K562 (cell line): ENCODE measurements around the gene IMPDH2. TPM values are rescaled to one million over a fixed set of nuclear protein-coding genes. Genes with fewer than 3 reads are reported as not detected.

Experiments used
- ATAC-seq: fragments of 200-7000 bp; cut with Tn5 transposase; 3 replicates; pipeline ENCODE4 v1.9.1; 2020; ENCODE audit warnings: moderate library complexity
- BruUV-seq: library from RNA; stranded (reverse); fragments of 400-500 nt; replicated peaks from 2 replicates; lab custom pipeline; 2021; lab: Mats Ljungman, UMichigan
- CTCF ChIA-PET: fragments of 300-600 bp; formaldehyde crosslinking; extraction: SDS; loops from one replicate; lab custom pipeline; 2021; ENCODE audit warnings: low intra/inter-chr PET ratio; lab: Yijun Ruan, JAX
- POLR2A ChIA-PET: fragments of 300-600, 350-650 bp; sonication (Branson Sonifier 250); formaldehyde crosslinking; extraction: SDS; loops from one replicate; lab custom pipeline; 2021; ENCODE audit warnings: antibody characterized with exemption, inconsistent platforms; lab: Yijun Ruan, JAX
- DNase-seq, 4 experiments: peaks; one replicate each; pipeline versions ENCODE4 v3.0.0 to v3.0.0-alpha.2; 2011 to 2018; ENCODE audit warnings: low spot score in 3 of 4, mixed read lengths in 3 of 4; ENCODE audit errors: extremely low read depth in 1 of 4
- FAIRE-seq: peaks from 2 replicates; lab custom pipeline; 2011; peaks lifted over from hg19 to GRCh38; lab: Jason Lieb, UNC
- H2AFZ ChIP-seq: 2 replicates; pipeline ENCODE4 v1.6.0; 2011; ENCODE audit warnings: low read depth, low read length, control low read depth, inconsistent platforms
- H3K27ac ChIP-seq: fragments of 200-600 bp; 3 replicates; pipeline ENCODE4 v1.8.0; 2011; ENCODE audit warnings: low read depth, mild to moderate bottlenecking, control low read depth, inconsistent platforms, low read length, moderate library complexity, mixed read lengths; ENCODE audit errors: extremely low read depth
- H3K27me3 ChIP-seq, 2 experiments: fragments of 300-600 bp in 1 of 2; 2 replicates in 1 of 2; 3 replicates in 1 of 2; pipeline versions ENCODE4 v1.6.0 to v1.8.0; 2011; ENCODE audit warnings: inconsistent platforms in 2 of 2, low read length in 2 of 2, mild to moderate bottlenecking in 1 of 2, mixed read lengths in 1 of 2, moderate library complexity in 1 of 2; ENCODE audit not compliant: control insufficient read depth in 2 of 2, insufficient read depth in 2 of 2
- H3K36me3 ChIP-seq: fragments of 300-600 bp; 3 replicates; pipeline ENCODE4 v1.8.0; 2011; ENCODE audit warnings: mild to moderate bottlenecking, low read length, inconsistent platforms; ENCODE audit not compliant: control insufficient read depth, insufficient read depth
- H3K4me1 ChIP-seq, 2 experiments: fragments of 200-600 bp in 1 of 2; replicated peaks in 1 of 2; 2 replicates in 1 of 2; 3 replicates in 1 of 2; pipeline versions ENCODE4 v1.5.1 to v1.8.0; 2011; ENCODE audit warnings: inconsistent platforms in 2 of 2, low read length in 2 of 2, mild to moderate bottlenecking in 1 of 2, mixed read lengths in 1 of 2, moderate library complexity in 1 of 2; ENCODE audit not compliant: control insufficient read depth in 2 of 2, insufficient read depth in 2 of 2
- H3K4me2 ChIP-seq: 2 replicates; pipeline ENCODE4 v1.6.1; 2011; ENCODE audit warnings: low read length, control low read depth, inconsistent platforms, mixed read lengths; ENCODE audit not compliant: insufficient read depth
- H3K4me3 ChIP-seq: fragments of 200-600 bp; sonication (generic), shearing (Covaris generic); 2 replicates; pipeline ENCODE4 v1.5.1; 2016; ENCODE audit warnings: control low read depth, inconsistent platforms
- H3K79me2 ChIP-seq: fragments of 200-600 bp; 3 replicates; pipeline ENCODE4 v1.8.0; 2011; ENCODE audit warnings: low read length, inconsistent platforms; ENCODE audit not compliant: control insufficient read depth, insufficient read depth
- H3K9ac ChIP-seq, 2 experiments: 2 replicates each; pipeline versions ENCODE4 v1.6.0 to v1.6.1; 2011; ENCODE audit warnings: low read depth in 2 of 2, low read length in 2 of 2, control low read depth in 1 of 2, inconsistent platforms in 1 of 2, mild to moderate bottlenecking in 1 of 2, mixed read lengths in 1 of 2; ENCODE audit not compliant: insufficient read depth in 1 of 2
- H3K9me1 ChIP-seq: one replicate; pipeline ENCODE4 v1.6.0; 2011; ENCODE audit warnings: inconsistent platforms, mild to moderate bottlenecking, low read length, moderate library complexity; ENCODE audit not compliant: control insufficient read depth, insufficient read depth
- H3K9me3 ChIP-seq: replicated peaks from 2 replicates; pipeline ENCODE4 v1.5.1; 2011; ENCODE audit warnings: low read depth, low read length, inconsistent platforms; ENCODE audit not compliant: control insufficient read depth, insufficient read depth
- H4K20me1 ChIP-seq: replicated peaks from 2 replicates; pipeline ENCODE4 v1.6.1; 2011; ENCODE audit warnings: low read length, inconsistent platforms, mixed read lengths; ENCODE audit not compliant: control insufficient read depth, insufficient read depth
- MEIS2 ChIP-seq: fragments of 450-650 bp; IDR thresholded peaks from 2 replicates; pipeline ENCODE4 v1.6.1; 2014; ENCODE audit warnings: mild to moderate bottlenecking; ENCODE audit not compliant: partially characterized antibody
- ZNF551 ChIP-seq: fragments of 250-450 bp; sonication (Bioruptor Pico); IDR thresholded peaks from 2 replicates; pipeline ENCODE4 v1.5.0; 2021; ENCODE audit warnings: mild to moderate bottlenecking, moderate library complexity
- WGBS: fragments of 100-300 bp; shearing (Covaris generic); methylation state at CpG from one replicate; pipeline ENCODE4 v1.1.6; 2016; ENCODE audit warnings: low coverage, mixed read lengths; ENCODE audit not compliant: insufficient coverage; ENCODE audit errors: missing lambda C conversion rate; 5-methylcytosine and 5-hydroxymethylcytosine counted together
- in situ Hi-C: fragments of 300-500 bp; cut with MboI; formaldehyde crosslinking; loops from 4 replicates; pipeline ENCODE4 v1.15.0; 2018; ENCODE audit warnings: inconsistent platforms, mixed read lengths
- intact Hi-C: fragments of 100-400 bp; cut with micrococcal nuclease; formaldehyde crosslinking; loops from 2 replicates; pipeline ENCODE4 v1.14.2; 2022
- polyA plus RNA-seq, 8 experiments: library from polyadenylated mRNA; depleted of rRNA in 4 of 8; stranded (reverse) in 5 of 8; unstranded in 3 of 8; fragments of >200 nt; fragmentation: Nextera tagmentation in 2 of 8; fragmentation: Illumina TruSeq in 1 of 8; extraction: Ambion mirVana in 2 of 8; extraction: Trizol in 1 of 8; gene quantifications; 2 replicates each; pipeline versions ENCODE4 v1.2.1 to v1.2.3, GENCODE V29; 2011 to 2014; ENCODE audit warnings: inconsistent platforms in 1 of 8, missing spikeins in 1 of 8
- total RNA-seq, 7 experiments: library from RNA; depleted of rRNA in 6 of 7; stranded (reverse); fragments of >200 nt in 6 of 7; fragmentation: Illumina TruSeq in 2 of 7; extraction: Trizol in 2 of 7; gene quantifications; 2 replicates each; pipeline versions ENCODE4 v1.2.1 to v1.2.3, GENCODE V29; 2011 to 2021; ENCODE audit warnings: low replicate concordance in 1 of 7
- TF ChIP-seq, protein P1 (sequence below), 2 experiments: fragments of 150-350 bp in 1 of 2; IDR thresholded peaks; 2 replicates each; pipeline ENCODE4 v1.6.1; 2012 to 2016; ENCODE audit warnings: low read depth in 2 of 2, low read length in 2 of 2, mild to moderate bottlenecking in 1 of 2, moderate library complexity in 1 of 2
- TF ChIP-seq, protein P2 (sequence below): IDR thresholded peaks from 2 replicates; pipeline ENCODE4 v1.6.1; 2011; ENCODE audit warnings: borderline replicate concordance, low read depth, mild to moderate bottlenecking, moderate library complexity, low read length; ENCODE audit not compliant: insufficient read depth, poor library complexity, severe bottlenecking
- TF ChIP-seq, protein P3 (sequence below), 3 experiments: fragments of 200-800 bp in 1 of 3; sonication (Bioruptor generic) in 1 of 3; sonication (generic) in 1 of 3; formaldehyde crosslinking in 1 of 3; IDR thresholded peaks; 2 replicates each; pipeline versions ENCODE4 v1.6.1 to v1.8.0; 2016 to 2022; ENCODE audit warnings: mild to moderate bottlenecking in 2 of 3, missing compliant biosample characterization in 2 of 3, missing genetic modification characterization in 2 of 3, missing genetic modification reagents in 1 of 3
- TF ChIP-seq, protein P4 (sequence below): sonication (generic); formaldehyde crosslinking; IDR thresholded peaks from 2 replicates; pipeline ENCODE4 v1.8.0; 2023; ENCODE audit warnings: mild to moderate bottlenecking, missing genetic modification reagents

IMPDH2 gene
- total and polyA plus RNA-seq, 9 of the 15 experiments (the other 6 are each of a cell fraction or from before 2014, with no cell fraction given) = 318 to 507 (median 366) TPM

DNA sequence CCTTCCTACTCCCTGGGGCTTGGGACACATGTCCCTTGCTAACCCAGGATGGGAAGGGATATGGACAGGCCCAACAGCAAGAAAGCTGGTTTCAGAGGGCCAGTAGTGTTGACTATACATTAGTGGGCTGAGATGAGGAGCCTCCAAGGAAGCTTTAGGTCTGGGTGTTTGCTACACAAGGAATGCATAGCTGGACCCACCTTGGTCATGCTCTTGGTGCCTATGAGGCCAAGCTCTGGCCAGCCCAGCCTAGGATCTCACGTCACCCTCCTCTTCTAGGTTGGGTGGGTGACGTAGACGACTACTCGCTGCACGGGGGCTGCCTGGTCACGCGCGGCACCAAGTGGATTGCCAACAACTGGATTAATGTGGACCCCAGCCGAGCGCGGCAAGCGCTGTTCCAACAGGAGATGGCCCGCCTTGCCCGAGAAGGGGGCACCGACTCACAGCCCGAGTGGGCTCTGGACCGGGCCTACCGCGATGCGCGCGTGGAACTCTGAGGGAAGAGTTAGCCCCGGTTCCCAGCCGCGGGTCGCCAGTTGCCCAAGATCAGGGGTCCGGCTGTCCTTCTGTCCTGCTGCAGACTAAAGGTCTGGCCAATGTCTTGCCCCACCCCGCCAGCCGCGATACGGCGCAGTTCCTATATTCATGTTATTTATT lies 22.7 kb downstream of the IMPDH2 start (continued):
- TF ChIP-seq, protein P1, sequence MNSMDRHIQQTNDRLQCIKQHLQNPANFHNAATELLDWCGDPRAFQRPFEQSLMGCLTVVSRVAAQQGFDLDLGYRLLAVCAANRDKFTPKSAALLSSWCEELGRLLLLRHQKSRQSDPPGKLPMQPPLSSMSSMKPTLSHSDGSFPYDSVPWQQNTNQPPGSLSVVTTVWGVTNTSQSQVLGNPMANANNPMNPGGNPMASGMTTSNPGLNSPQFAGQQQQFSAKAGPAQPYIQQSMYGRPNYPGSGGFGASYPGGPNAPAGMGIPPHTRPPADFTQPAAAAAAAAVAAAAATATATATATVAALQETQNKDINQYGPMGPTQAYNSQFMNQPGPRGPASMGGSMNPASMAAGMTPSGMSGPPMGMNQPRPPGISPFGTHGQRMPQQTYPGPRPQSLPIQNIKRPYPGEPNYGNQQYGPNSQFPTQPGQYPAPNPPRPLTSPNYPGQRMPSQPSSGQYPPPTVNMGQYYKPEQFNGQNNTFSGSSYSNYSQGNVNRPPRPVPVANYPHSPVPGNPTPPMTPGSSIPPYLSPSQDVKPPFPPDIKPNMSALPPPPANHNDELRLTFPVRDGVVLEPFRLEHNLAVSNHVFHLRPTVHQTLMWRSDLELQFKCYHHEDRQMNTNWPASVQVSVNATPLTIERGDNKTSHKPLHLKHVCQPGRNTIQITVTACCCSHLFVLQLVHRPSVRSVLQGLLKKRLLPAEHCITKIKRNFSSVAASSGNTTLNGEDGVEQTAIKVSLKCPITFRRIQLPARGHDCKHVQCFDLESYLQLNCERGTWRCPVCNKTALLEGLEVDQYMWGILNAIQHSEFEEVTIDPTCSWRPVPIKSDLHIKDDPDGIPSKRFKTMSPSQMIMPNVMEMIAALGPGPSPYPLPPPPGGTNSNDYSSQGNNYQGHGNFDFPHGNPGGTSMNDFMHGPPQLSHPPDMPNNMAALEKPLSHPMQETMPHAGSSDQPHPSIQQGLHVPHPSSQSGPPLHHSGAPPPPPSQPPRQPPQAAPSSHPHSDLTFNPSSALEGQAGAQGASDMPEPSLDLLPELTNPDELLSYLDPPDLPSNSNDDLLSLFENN (IDR thresholded peaks at IDR 0.05; ENCODE audit: low read depth in 2 of 2, low read length in 2 of 2) = 0 out of 4 replicates have a peak, but pooled peaks of 1 of the 2 experiments have one; percentile 12
- TF ChIP-seq, all 486 proteins: peak for 7

DNA sequence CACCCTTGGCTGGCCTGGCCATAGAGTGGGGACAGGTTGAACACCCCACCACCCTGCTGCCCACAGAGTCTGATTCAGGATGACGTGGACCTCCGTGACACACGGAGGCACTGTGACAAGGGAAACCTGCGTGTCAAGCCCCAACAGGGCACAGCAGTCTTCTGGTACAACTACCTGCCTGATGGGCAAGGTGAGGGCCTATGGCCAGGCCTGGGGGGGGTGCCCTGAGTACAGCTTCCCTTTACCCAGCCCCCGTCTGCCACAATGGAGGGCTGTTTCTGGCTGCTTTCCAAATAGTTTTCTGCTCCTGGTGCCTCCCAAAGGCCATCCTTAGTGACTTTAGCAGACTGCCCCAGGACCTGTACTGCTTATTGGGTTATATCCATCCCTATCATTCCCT lies 23.2 kb downstream of the IMPDH2 start:
- ChIA-PET POLR2A (no interaction called here), CTCF (no interaction called here)
- Histone ChIP-seq H3K4me2 (peak overlapping the region; percentile 94), H3K27me3 (no peaks in the 10 kb centered on the region), H3K27ac (peak overlapping the region; percentile 99; the same call in 2 of the 3 replicates), H3K9me3 (no peaks in the 10 kb centered on the region), H3K9me1 (no peaks in the 10 kb centered on the region), H3K4me3 (peak overlapping the region; percentile 80; the same call in 1 of the 2 replicates), H2AFZ (peak overlapping the region; percentile 99; the same call in 1 of the 2 replicates), H4K20me1 (peaks cover 8% of the 10 kb centered on the region), H3K79me2 (peaks cover 33% of the 10 kb centered on the region), H3K36me3 (peaks cover 7% of the 10 kb centered on the region; the same call in 2 of the 3 replicates), H3K9ac (peak overlapping the region; percentile 97 to 99), H3K4me1 (peaks cover 19 to 43% of the 10 kb centered on the region in 2 experiments; a peak in 4 of 5 replicates)
- intact Hi-C loops = loop anchor here (2.0 to 5.0 kb wide), 2 partner anchors 17 to 89 kb away; partner anchors contain the start of gene ARIH2
- no TSS peak for BruUV-seq
- in situ Hi-C loops = no loop called here
- WGBS = 61% methylated on average over 3 of the region's 5 CpGs
- FAIRE-seq = no peak
- no peak for ATAC-seq
- DNase-seq = no peak
- no peak for TF ChIP-seq ZNF551
- TF ChIP-seq, protein P2, sequence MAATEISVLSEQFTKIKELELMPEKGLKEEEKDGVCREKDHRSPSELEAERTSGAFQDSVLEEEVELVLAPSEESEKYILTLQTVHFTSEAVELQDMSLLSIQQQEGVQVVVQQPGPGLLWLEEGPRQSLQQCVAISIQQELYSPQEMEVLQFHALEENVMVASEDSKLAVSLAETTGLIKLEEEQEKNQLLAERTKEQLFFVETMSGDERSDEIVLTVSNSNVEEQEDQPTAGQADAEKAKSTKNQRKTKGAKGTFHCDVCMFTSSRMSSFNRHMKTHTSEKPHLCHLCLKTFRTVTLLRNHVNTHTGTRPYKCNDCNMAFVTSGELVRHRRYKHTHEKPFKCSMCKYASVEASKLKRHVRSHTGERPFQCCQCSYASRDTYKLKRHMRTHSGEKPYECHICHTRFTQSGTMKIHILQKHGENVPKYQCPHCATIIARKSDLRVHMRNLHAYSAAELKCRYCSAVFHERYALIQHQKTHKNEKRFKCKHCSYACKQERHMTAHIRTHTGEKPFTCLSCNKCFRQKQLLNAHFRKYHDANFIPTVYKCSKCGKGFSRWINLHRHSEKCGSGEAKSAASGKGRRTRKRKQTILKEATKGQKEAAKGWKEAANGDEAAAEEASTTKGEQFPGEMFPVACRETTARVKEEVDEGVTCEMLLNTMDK = no peak
- TF ChIP-seq, protein P3, sequence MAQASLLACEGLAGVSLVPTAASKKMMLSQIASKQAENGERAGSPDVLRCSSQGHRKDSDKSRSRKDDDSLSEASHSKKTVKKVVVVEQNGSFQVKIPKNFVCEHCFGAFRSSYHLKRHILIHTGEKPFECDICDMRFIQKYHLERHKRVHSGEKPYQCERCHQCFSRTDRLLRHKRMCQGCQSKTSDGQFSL (CRISPR knock-in tag; IDR thresholded peaks at IDR 0.05) = 0 out of 2 replicates have a peak, but pooled peaks have one; percentile 36
- TF ChIP-seq, protein P3 (tag; IDR thresholded peaks at IDR 0.05) = no peak
- TF ChIP-seq, protein P4, sequence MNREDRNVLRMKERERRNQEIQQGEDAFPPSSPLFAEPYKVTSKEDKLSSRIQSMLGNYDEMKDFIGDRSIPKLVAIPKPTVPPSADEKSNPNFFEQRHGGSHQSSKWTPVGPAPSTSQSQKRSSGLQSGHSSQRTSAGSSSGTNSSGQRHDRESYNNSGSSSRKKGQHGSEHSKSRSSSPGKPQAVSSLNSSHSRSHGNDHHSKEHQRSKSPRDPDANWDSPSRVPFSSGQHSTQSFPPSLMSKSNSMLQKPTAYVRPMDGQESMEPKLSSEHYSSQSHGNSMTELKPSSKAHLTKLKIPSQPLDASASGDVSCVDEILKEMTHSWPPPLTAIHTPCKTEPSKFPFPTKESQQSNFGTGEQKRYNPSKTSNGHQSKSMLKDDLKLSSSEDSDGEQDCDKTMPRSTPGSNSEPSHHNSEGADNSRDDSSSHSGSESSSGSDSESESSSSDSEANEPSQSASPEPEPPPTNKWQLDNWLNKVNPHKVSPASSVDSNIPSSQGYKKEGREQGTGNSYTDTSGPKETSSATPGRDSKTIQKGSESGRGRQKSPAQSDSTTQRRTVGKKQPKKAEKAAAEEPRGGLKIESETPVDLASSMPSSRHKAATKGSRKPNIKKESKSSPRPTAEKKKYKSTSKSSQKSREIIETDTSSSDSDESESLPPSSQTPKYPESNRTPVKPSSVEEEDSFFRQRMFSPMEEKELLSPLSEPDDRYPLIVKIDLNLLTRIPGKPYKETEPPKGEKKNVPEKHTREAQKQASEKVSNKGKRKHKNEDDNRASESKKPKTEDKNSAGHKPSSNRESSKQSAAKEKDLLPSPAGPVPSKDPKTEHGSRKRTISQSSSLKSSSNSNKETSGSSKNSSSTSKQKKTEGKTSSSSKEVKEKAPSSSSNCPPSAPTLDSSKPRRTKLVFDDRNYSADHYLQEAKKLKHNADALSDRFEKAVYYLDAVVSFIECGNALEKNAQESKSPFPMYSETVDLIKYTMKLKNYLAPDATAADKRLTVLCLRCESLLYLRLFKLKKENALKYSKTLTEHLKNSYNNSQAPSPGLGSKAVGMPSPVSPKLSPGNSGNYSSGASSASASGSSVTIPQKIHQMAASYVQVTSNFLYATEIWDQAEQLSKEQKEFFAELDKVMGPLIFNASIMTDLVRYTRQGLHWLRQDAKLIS = no peak
- TF ChIP-seq MEIS2 = no peak
